NCI-H748 (cell line): ENCODE measurements around the gene CCDC158.
"Not testable (repeated sequence)": the region's sequence is repeated elsewhere in the genome, so short reads cannot be mapped to it uniquely, and the experiment has no call there.

Source experiments
- DNase-seq: peaks from one replicate; lab custom pipeline; 2025; ENCODE audit not compliant: unreplicated experiment; lab: John Stamatoyannopoulos, UW

Gene CCDC158

GRCh38 chr4:76373919-76374552 lies 46.9 kb downstream of the CCDC158 start:
- no peak for DNase-seq

GRCh38 chr4:76366737-76367136 lies 54.2 kb downstream of the CCDC158 start:
- no peak for DNase-seq

GRCh38 chr4:76365636-76366035 lies 55.3 kb downstream of the CCDC158 start:
- no peak for DNase-seq

- DNase-seq, result no peak
Measured at GRCh38 chr4:76364763-76365162, 56.2 kb downstream of the CCDC158 start.

GRCh38 chr4:76363556-76364290 lies 57.2 kb downstream of the CCDC158 start:
- no peak for DNase-seq

GRCh38 chr4:76361689-76362412 lies 59.1 kb downstream of the CCDC158 start:
- no peak for DNase-seq

- not testable (repeated sequence) for DNase-seq
Measured at GRCh38 chr4:76359881-76360466, 61.0 kb downstream of the CCDC158 start.

- DNase-seq, result no peak
Measured at GRCh38 chr4:76357981-76358380, 63.0 kb downstream of the CCDC158 start.

- DNase-seq, result no peak
Measured at GRCh38 chr4:76354517-76355473, 66.1 kb downstream of the CCDC158 start.

- no peak for DNase-seq
Measured at GRCh38 chr4:76342803-76343202, 78.1 kb downstream of the CCDC158 start.

GRCh38 chr4:76342191-76342590 lies 78.8 kb downstream of the CCDC158 start:
- no peak for DNase-seq

GRCh38 chr4:76341063-76341462 lies 79.9 kb downstream of the CCDC158 start:
- DNase-seq, result no peak

GRCh38 chr4:76339364-76339763 lies 81.6 kb downstream of the CCDC158 start:
- no peak for DNase-seq

- no peak for DNase-seq
Measured at GRCh38 chr4:76334885-76335284, 86.1 kb downstream of the CCDC158 start.

GRCh38 chr4:76326515-76326914 lies 94.4 kb downstream of the CCDC158 start:
- DNase-seq, result no peak

GRCh38 chr4:76325072-76325471 lies 95.9 kb downstream of the CCDC158 start:
- no peak for DNase-seq

GRCh38 chr4:76322236-76322635 lies 98.7 kb downstream of the CCDC158 start:
- no peak for DNase-seq

GRCh38 chr4:76316131-76316530 lies 104.8 kb downstream of the CCDC158 start:
- no peak for DNase-seq

- DNase-seq, result no peak
Measured at GRCh38 chr4:76315267-76315918, 105.5 kb downstream of the CCDC158 start.

- DNase-seq, result no peak
Measured at GRCh38 chr4:76313547-76313946, 107.4 kb downstream of the CCDC158 start.
